ENCODE results near the gene PPARD. TPM values are rescaled to one million over a fixed set of nuclear protein-coding genes. Genes with fewer than 3 reads are reported as not detected.
"Not testable (repeated sequence)": the region's sequence is repeated elsewhere in the genome, so short reads cannot be mapped to it uniquely, and the experiment has no call there.

The PPARD gene
- total RNA-seq, 1 donor from 2014 or later, result 9.5 TPM

GRCh38 chr6:35436071-35436857 is 93.9 kb downstream of the PPARD start:
- DNase-seq (ENCODE audit: low read depth in 2 of 2), result no peak

- DNase-seq (ENCODE audit: low read depth in 2 of 2), result not testable (repeated sequence)
Observed at GRCh38 chr6:35438378-35439065, 96.2 kb downstream of the PPARD start.

GRCh38 chr6:35439308-35439707 is 97.0 kb downstream of the PPARD start:
- DNase-seq (ENCODE audit: low read depth in 2 of 2), result no peak

GRCh38 chr6:35441205-35441604 is 98.8 kb downstream of the PPARD start:
- no peak for DNase-seq (ENCODE audit: low read depth in 2 of 2)

GRCh38 chr6:35441642-35442041 is 99.3 kb downstream of the PPARD start:
- no peak for DNase-seq (ENCODE audit: low read depth in 2 of 2)

- no peak for DNase-seq (ENCODE audit: low read depth in 2 of 2)
Observed at GRCh38 chr6:35442693-35443092, 100.3 kb downstream of the PPARD start.

GRCh38 chr6:35443341-35444030 is 101.1 kb downstream of the PPARD start:
- no peak for DNase-seq (ENCODE audit: low read depth in 2 of 2)

GRCh38 chr6:35445691-35446090 is 103.3 kb downstream of the PPARD start:
- DNase-seq (ENCODE audit: low read depth in 2 of 2), result no peak

GRCh38 chr6:35448191-35448590 is 105.8 kb downstream of the PPARD start:
- DNase-seq (ENCODE audit: low read depth in 2 of 2), result no peak

- peak; percentile 75 to 78 for DNase-seq (ENCODE audit: low read depth in 2 of 2)
Observed at GRCh38 chr6:35449287-35449881, 107.0 kb downstream of the PPARD start.

- DNase-seq (ENCODE audit: low read depth in 2 of 2), result peak in 1 of 2 donors; percentile 68
Observed at GRCh38 chr6:35451354-35452182, 109.2 kb downstream of the PPARD start.

GRCh38 chr6:35452183-35453090 is 110.1 kb downstream of the PPARD start, which contains the start of gene FANCE:
TSS of gene FANCE (plus strand) at chr6:35452338. CDS start at chr6:35452546, 208 bp downstream.
- DNase-seq (ENCODE audit: low read depth in 2 of 2), result peak; percentile 93 to 95

- no peak for DNase-seq (ENCODE audit: low read depth in 2 of 2)
Observed at GRCh38 chr6:35453236-35453635, 110.9 kb downstream of the PPARD start.

- no peak for DNase-seq (ENCODE audit: low read depth in 2 of 2)
Observed at GRCh38 chr6:35454391-35455110, 112.2 kb downstream of the PPARD start.

GRCh38 chr6:35457907-35458306 is 115.5 kb downstream of the PPARD start:
- no peak for DNase-seq (ENCODE audit: low read depth in 2 of 2)

- DNase-seq (ENCODE audit: low read depth in 2 of 2), result no peak
Observed at GRCh38 chr6:35461270-35461669, 118.9 kb downstream of the PPARD start.

GRCh38 chr6:35463292-35463691 is 120.9 kb downstream of the PPARD start:
- DNase-seq (ENCODE audit: low read depth in 2 of 2), result no peak

GRCh38 chr6:35465646-35466045 is 123.3 kb downstream of the PPARD start:
- DNase-seq (ENCODE audit: low read depth in 2 of 2), result no peak

All from lung microvascular endothelial cell (primary cell).